ENCODE data around the gene NKX1-1. TPM values are rescaled to one million over a fixed set of nuclear protein-coding genes. Genes with fewer than 3 reads are reported as not detected.
"Not testable (repeated sequence)": the region's sequence is repeated elsewhere in the genome, so short reads cannot be mapped to it uniquely, and the experiment has no call there.

NKX1-1 gene
- total RNA-seq, 4 donors from 2014 or later: not detected

- intact Hi-C loops (cut with DNase I): no loop called here
- Histone ChIP-seq H3K4me3 (no peak overlapping the region), H3K27ac (replicated peaks in 1 of 4) (no peak overlapping the region), H3K9me3 (peaks cover 0 to 5% (median 0%) of the 10 kb centered on the region in 4 donors), H3K36me3 (peaks cover 0 to 11% (median 2%) of the 10 kb centered on the region in 4 donors), H3K27me3 (peaks cover 0 to 61% (median 37%) of the 10 kb centered on the region in 4 donors), H3K4me1 (peaks cover 9 to 28% (median 24%) of the 10 kb centered on the region in 4 donors)
- no peak for DNase-seq (ENCODE audit: extremely low spot score)
- 76% methylated on average over 7 of the region's 15 CpGs for WGBS
- TF ChIP-seq POLR2AphosphoS5 (IDR thresholded peaks at IDR 0.05): no peak
- TF ChIP-seq POLR2A (IDR thresholded peaks at IDR 0.05; ENCODE audit: low read depth): no peak
- no peak for TF ChIP-seq EP300 (IDR thresholded peaks at IDR 0.05)
- TF ChIP-seq, protein P1, sequence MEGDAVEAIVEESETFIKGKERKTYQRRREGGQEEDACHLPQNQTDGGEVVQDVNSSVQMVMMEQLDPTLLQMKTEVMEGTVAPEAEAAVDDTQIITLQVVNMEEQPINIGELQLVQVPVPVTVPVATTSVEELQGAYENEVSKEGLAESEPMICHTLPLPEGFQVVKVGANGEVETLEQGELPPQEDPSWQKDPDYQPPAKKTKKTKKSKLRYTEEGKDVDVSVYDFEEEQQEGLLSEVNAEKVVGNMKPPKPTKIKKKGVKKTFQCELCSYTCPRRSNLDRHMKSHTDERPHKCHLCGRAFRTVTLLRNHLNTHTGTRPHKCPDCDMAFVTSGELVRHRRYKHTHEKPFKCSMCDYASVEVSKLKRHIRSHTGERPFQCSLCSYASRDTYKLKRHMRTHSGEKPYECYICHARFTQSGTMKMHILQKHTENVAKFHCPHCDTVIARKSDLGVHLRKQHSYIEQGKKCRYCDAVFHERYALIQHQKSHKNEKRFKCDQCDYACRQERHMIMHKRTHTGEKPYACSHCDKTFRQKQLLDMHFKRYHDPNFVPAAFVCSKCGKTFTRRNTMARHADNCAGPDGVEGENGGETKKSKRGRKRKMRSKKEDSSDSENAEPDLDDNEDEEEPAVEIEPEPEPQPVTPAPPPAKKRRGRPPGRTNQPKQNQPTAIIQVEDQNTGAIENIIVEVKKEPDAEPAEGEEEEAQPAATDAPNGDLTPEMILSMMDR (IDR thresholded peaks at IDR 0.05): no peak
Observed at GRCh38 chr4:1399508-1400190, 6.6 kb downstream of the NKX1-1 start.

GRCh38 chr4:1398681-1399507 is 7.3 kb downstream of the NKX1-1 start:
- Histone ChIP-seq H3K27ac (replicated peaks in 1 of 4) (no peak overlapping the region), H3K9me3 (peaks cover 0 to 5% (median 0%) of the 10 kb centered on the region in 4 donors), H3K27me3 (peaks cover 0 to 53% (median 30%) of the 10 kb centered on the region in 4 donors), H3K36me3 (peaks cover 0 to 18% (median 9%) of the 10 kb centered on the region in 4 donors), H3K4me3 (no peak overlapping the region), H3K4me1 (peaks cover 8 to 21% (median 19%) of the 10 kb centered on the region in 4 donors)
- TF ChIP-seq, protein P1 (IDR thresholded peaks at IDR 0.05): no peak
- TF ChIP-seq EP300 (IDR thresholded peaks at IDR 0.05) (no peak), POLR2AphosphoS5 (IDR thresholded peaks at IDR 0.05) (no peak), POLR2A (IDR thresholded peaks at IDR 0.05; ENCODE audit: low read depth) (no peak)
- 91% methylated on average over 21 of the region's 22 CpGs for WGBS
- DNase-seq (ENCODE audit: extremely low spot score): no peak
- intact Hi-C loops (cut with DNase I): no loop called here

- H3K4me1 ChIP-seq: peaks cover 0 to 1% (median under 1%) of the 10 kb centered on the region in 4 donors
- 97% methylated on average over 9 of the region's 11 CpGs for WGBS
- H3K9me3 ChIP-seq: peaks cover 0 to 11% (median 2%) of the 10 kb centered on the region in 4 donors
- intact Hi-C loops (cut with DNase I): no loop called here
- TF ChIP-seq POLR2AphosphoS5 (IDR thresholded peaks at IDR 0.05) (no peak), POLR2A (IDR thresholded peaks at IDR 0.05; ENCODE audit: low read depth) (no peak), EP300 (IDR thresholded peaks at IDR 0.05) (no peak)
- TF ChIP-seq, protein P1 (IDR thresholded peaks at IDR 0.05): no peak
- no peak overlapping the region for H3K4me3 ChIP-seq
- DNase-seq (ENCODE audit: extremely low spot score): no peak
- H3K27ac ChIP-seq (replicated peaks in 1 of 4): no peak overlapping the region
- H3K27me3 ChIP-seq: peaks cover 0 to 33% (median 15%) of the 10 kb centered on the region in 4 donors
- H3K36me3 ChIP-seq: peaks cover 0 to 38% (median 24%) of the 10 kb centered on the region in 4 donors
Observed at GRCh38 chr4:1396806-1397455, 9.3 kb downstream of the NKX1-1 start.

- no peaks in the 10 kb centered on the region for H3K4me1 ChIP-seq
- H3K27ac ChIP-seq (replicated peaks in 1 of 4): no peak overlapping the region
- WGBS: 99% methylated on average over 7 of the region's 13 CpGs
- TF ChIP-seq, protein P1 (IDR thresholded peaks at IDR 0.05): no peak
- no peak for TF ChIP-seq POLR2A (IDR thresholded peaks at IDR 0.05; ENCODE audit: low read depth)
- no peak for TF ChIP-seq POLR2AphosphoS5 (IDR thresholded peaks at IDR 0.05)
- no peak for TF ChIP-seq EP300 (IDR thresholded peaks at IDR 0.05)
- peaks cover 0 to 26% (median 7%) of the 10 kb centered on the region in 4 donors for H3K27me3 ChIP-seq
- no peak overlapping the region for H3K4me3 ChIP-seq
- H3K9me3 ChIP-seq: peaks cover 0 to 11% (median 2%) of the 10 kb centered on the region in 4 donors
- intact Hi-C loops (cut with DNase I): no loop called here
- peaks cover 0 to 45% (median 25%) of the 10 kb centered on the region in 4 donors for H3K36me3 ChIP-seq
- DNase-seq (ENCODE audit: extremely low spot score): no peak
Observed at GRCh38 chr4:1395941-1396805, 10.1 kb downstream of the NKX1-1 start.

- 98% methylated on average over 26 of the region's 26 CpGs for WGBS
- H3K27me3 ChIP-seq: peaks cover 0 to 18% (median 0%) of the 10 kb centered on the region in 4 donors
- H3K36me3 ChIP-seq: peaks cover 0 to 48% (median 25%) of the 10 kb centered on the region in 4 donors
- DNase-seq (ENCODE audit: extremely low spot score); H3K27ac ChIP-seq (replicated peaks in 1 of 4); H3K4me3 ChIP-seq; intact Hi-C loops (cut with DNase I); H3K4me1 ChIP-seq: not testable (repeated sequence)
- H3K9me3 ChIP-seq: peaks cover 0 to 11% (median 2%) of the 10 kb centered on the region in 4 donors
Observed at GRCh38 chr4:1395389-1395820, 10.8 kb downstream of the NKX1-1 start.
